Choroid plexus epithelial cell (primary cell): ENCODE results near the gene MECR.

Source experiments
- DNase-seq: peaks from one replicate; pipeline ENCODE4 v3.0.0-alpha.2; 2010; ENCODE audit warnings: low read depth
- H3K4me3 ChIP-seq: 2 replicates; pipeline ENCODE4 v1.5.1; 2011; ENCODE audit warnings: low read depth, mild to moderate bottlenecking, control low read depth, low read length, moderate library complexity
- TF ChIP-seq, protein P1 (sequence below): conservative IDR thresholded peaks from 2 replicates; pipeline ENCODE4 v1.5.1; 2011; ENCODE audit warnings: low read depth, mild to moderate bottlenecking, control low read depth, inconsistent platforms, low read length, moderate library complexity

Gene MECR

DNA sequence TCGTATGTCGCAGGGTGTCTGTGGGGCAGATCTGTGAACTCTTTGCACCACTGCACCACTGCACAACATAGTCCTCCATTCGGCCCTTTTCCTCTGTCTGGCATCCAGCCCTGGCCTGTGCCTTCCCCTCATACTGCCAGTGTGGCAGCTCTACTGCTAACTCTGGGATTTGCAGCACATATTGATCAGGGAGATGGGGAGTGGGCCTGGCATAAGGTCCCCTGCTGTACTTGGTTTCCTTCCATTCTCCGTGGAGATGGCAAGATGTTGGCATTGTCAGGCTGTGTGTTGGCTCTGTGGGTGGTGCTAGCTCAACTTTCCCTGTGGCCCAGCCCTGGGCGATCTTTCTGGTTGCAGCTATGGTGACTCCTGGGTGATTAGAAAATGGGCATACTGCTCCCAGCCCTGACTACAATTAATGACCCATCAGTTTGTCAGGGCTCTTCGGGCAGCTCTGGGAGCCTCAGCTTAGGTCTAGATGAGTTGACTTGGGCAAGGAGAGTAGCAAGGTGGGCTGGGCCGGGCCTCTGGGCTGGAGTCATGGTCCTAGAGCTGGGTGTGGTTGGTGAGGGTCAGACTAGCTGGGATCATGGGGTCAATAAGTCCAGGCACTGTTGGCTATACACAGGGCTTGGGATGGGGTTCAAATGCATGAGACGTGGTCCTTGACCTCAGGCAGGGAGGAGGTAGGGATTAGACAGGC lies 17.0 kb upstream of the MECR start:
- H3K4me3 ChIP-seq, result no peak overlapping the region
- no peak for DNase-seq
- TF ChIP-seq, protein P1, sequence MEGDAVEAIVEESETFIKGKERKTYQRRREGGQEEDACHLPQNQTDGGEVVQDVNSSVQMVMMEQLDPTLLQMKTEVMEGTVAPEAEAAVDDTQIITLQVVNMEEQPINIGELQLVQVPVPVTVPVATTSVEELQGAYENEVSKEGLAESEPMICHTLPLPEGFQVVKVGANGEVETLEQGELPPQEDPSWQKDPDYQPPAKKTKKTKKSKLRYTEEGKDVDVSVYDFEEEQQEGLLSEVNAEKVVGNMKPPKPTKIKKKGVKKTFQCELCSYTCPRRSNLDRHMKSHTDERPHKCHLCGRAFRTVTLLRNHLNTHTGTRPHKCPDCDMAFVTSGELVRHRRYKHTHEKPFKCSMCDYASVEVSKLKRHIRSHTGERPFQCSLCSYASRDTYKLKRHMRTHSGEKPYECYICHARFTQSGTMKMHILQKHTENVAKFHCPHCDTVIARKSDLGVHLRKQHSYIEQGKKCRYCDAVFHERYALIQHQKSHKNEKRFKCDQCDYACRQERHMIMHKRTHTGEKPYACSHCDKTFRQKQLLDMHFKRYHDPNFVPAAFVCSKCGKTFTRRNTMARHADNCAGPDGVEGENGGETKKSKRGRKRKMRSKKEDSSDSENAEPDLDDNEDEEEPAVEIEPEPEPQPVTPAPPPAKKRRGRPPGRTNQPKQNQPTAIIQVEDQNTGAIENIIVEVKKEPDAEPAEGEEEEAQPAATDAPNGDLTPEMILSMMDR, result no peak

DNA sequence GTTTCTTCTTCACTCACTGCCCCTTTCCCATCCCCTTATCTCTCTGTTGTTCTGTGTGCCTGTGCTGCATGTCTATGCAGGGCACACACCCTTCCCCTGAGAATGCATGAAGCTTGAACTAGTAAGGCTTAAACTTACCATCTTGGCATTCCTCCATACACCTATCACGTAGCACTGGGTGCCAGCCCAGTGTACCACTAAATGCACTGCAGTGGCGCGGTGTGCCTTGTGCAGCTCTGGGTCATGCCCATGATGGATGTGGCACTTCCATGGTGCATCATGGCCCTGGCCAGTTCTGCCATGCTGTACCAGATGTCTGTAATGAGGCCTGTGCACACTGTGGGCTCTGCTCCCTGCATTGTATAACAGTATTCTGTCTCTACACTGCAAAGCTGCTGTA lies 16.3 kb upstream of the MECR start:
- DNase-seq, result no peak
- TF ChIP-seq, protein P1, result no peak
- no peak overlapping the region for H3K4me3 ChIP-seq

GRCh38 chr1:29245876-29246275 lies 15.1 kb upstream of the MECR start:
- H3K4me3 ChIP-seq, result no peak overlapping the region
- TF ChIP-seq, protein P1, result peak; percentile 65
- peak; percentile 68 for DNase-seq

GRCh38 chr1:29245261-29245660 lies 14.5 kb upstream of the MECR start:
- DNase-seq, result no peak
- H3K4me3 ChIP-seq, result no peak overlapping the region
- TF ChIP-seq, protein P1, result no peak

DNA sequence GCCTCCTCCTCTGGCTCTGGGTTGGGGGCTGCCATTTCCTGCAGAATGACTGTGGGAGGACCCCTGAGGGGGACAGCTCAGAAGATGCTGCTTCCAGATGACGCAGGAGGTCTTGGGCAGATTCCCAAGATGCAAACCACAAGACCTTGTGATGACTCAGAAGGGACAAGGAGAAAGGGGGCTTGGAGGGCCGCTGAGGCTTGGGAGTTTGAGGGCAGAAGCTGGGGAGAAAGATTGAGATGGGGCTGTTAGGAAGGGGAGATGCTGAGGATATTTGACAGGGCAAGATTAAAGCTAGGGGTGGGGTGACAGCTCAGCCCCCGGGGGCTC lies 13.1 kb upstream of the MECR start:
- TF ChIP-seq, protein P1, result no peak
- peak; percentile 81 for DNase-seq
- H3K4me3 ChIP-seq, result no peak overlapping the region

DNA sequence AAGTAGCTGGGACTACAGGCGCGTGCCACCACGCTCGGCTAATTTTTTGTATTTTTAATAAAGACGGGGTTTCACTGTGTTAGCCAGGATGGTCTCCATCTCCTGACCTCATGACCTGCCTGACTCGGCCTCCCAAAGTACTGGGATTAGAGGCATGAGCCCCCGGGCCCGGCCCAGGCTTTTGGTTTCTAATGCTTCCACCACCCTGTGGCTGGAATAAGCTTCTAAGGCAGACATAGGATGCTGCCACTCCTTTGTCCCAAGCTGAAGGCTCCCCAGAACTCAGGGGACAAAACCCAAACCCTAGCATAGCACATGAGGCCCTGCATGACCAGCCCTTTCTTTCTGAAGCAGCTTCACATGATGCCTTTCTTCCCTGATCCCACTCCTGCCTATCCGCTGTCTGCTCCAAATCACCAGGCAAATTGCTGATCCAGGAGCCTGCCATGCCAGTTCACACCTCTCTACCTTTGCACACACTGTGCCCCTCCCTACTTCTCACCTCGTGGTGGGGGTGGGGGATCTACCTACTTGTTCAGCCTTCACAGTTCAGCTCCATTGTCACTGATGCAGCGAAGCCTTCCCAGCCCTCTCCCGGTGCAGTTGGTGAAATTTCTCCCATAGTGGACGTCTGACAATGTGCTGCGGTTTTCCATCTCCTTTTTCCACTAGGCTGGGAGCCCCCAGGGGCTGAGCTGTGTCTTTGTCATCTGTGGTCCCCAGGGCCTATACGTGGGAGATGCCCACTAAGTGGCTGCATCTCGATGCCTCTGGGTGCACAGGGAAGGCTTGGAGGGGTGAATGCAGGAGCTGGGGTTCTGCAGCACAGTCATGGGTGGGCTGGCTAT lies 12.5 kb upstream of the MECR start:
- TF ChIP-seq, protein P1, result no peak
- H3K4me3 ChIP-seq, result no peak overlapping the region
- no peak for DNase-seq
